Measurements from ENCODE around the gene CABP5. TPM values are rescaled to one million over a fixed set of nuclear protein-coding genes. Genes with fewer than 3 reads are reported as not detected.
"Not testable (repeated sequence)": the region's sequence is repeated elsewhere in the genome, so short reads cannot be mapped to it uniquely, and the experiment has no call there.

Gene CABP5
- total RNA-seq, 1 experiment from 2014 or later = not detected

GRCh38 chr19:48085904-48086864, 42.3 kb upstream of the CABP5 start:
- H3K27ac Mint-ChIP-seq (ENCODE audit: low read depth, unreplicated experiment) = no peak overlapping the region
- peaks cover 5% of the 10 kb centered on the region for H3K4me1 Mint-ChIP-seq (ENCODE audit: insufficient read depth, unreplicated experiment)
- no peaks in the 10 kb centered on the region for H3K9me3 Mint-ChIP-seq (ENCODE audit: unreplicated experiment)
- BruUV-seq (replicated peaks) = no TSS peak
- peaks cover 61% of the 10 kb centered on the region for H3K27me3 Mint-ChIP-seq (ENCODE audit: insufficient read depth, unreplicated experiment)
- H3K4me3 Mint-ChIP-seq (ENCODE audit: unreplicated experiment) = no peak overlapping the region
- no peak for TF ChIP-seq CTCF (IDR thresholded peaks at IDR 0.05; ENCODE audit: unreplicated experiment)
- CTCF ChIA-PET = interaction anchor here (0.6 kb wide), 1 partner anchor 17 kb away, joined by 4 read pairs; no protein-coding TSS in a partner anchor
- POLR2A ChIA-PET = no interaction called here
- H3K36me3 Mint-ChIP-seq (ENCODE audit: insufficient read depth, unreplicated experiment) = no peaks in the 10 kb centered on the region
- intact Hi-C loops (cut with micrococcal nuclease) = no loop called here
- no peak for DNase-seq (ENCODE audit: unreplicated experiment)

GRCh38 chr19:48085076-48085475, 41.2 kb upstream of the CABP5 start:
- POLR2A ChIA-PET = no interaction called here
- H3K4me1 Mint-ChIP-seq (ENCODE audit: insufficient read depth, unreplicated experiment) = peaks cover 2% of the 10 kb centered on the region
- no peak for TF ChIP-seq CTCF (IDR thresholded peaks at IDR 0.05; ENCODE audit: unreplicated experiment)
- intact Hi-C loops (cut with micrococcal nuclease) = no loop called here
- DNase-seq (ENCODE audit: unreplicated experiment) = no peak
- H3K4me3 Mint-ChIP-seq (ENCODE audit: unreplicated experiment) = no peak overlapping the region
- BruUV-seq (replicated peaks) = no TSS peak
- no peaks in the 10 kb centered on the region for H3K36me3 Mint-ChIP-seq (ENCODE audit: insufficient read depth, unreplicated experiment)
- CTCF ChIA-PET = interaction anchor here (1.2 kb wide), 1 partner anchor 16 kb away, joined by 3 read pairs; no protein-coding TSS in a partner anchor
- H3K9me3 Mint-ChIP-seq (ENCODE audit: unreplicated experiment) = no peaks in the 10 kb centered on the region
- H3K27me3 Mint-ChIP-seq (ENCODE audit: insufficient read depth, unreplicated experiment) = peaks cover 61% of the 10 kb centered on the region
- H3K27ac Mint-ChIP-seq (ENCODE audit: low read depth, unreplicated experiment) = no peak overlapping the region

- Mint-ChIP-seq H3K9me3 (ENCODE audit: unreplicated experiment) (no peaks in the 10 kb centered on the region), H3K4me1 (ENCODE audit: insufficient read depth, unreplicated experiment) (no peaks in the 10 kb centered on the region), H3K4me3 (ENCODE audit: unreplicated experiment) (no peak overlapping the region), H3K27ac (ENCODE audit: low read depth, unreplicated experiment) (no peak overlapping the region), H3K27me3 (ENCODE audit: insufficient read depth, unreplicated experiment) (peaks cover 62% of the 10 kb centered on the region), H3K36me3 (ENCODE audit: insufficient read depth, unreplicated experiment) (no peaks in the 10 kb centered on the region)
- DNase-seq (ENCODE audit: unreplicated experiment) = no peak
- no TSS peak for BruUV-seq (replicated peaks)
- POLR2A ChIA-PET = no interaction called here
- intact Hi-C loops (cut with micrococcal nuclease) = no loop called here
- TF ChIP-seq CTCF (IDR thresholded peaks at IDR 0.05; ENCODE audit: unreplicated experiment) = no peak
- CTCF ChIA-PET = no interaction called here
Measured at GRCh38 chr19:48081106-48081505, 37.2 kb upstream of the CABP5 start.

GRCh38 chr19:48070177-48070769, 26.4 kb upstream of the CABP5 start:
- CTCF ChIA-PET = interaction anchor here (0.6 kb wide), 1 partner anchor 21 kb away, joined by 3 read pairs; no protein-coding TSS in a partner anchor
- intact Hi-C loops (cut with micrococcal nuclease); POLR2A ChIA-PET; H3K27ac Mint-ChIP-seq (ENCODE audit: low read depth, unreplicated experiment); BruUV-seq (replicated peaks); H3K36me3 Mint-ChIP-seq (ENCODE audit: insufficient read depth, unreplicated experiment); H3K4me3 Mint-ChIP-seq (ENCODE audit: unreplicated experiment); H3K9me3 Mint-ChIP-seq (ENCODE audit: unreplicated experiment); DNase-seq (ENCODE audit: unreplicated experiment); H3K4me1 Mint-ChIP-seq (ENCODE audit: insufficient read depth, unreplicated experiment): not testable (repeated sequence)
- peaks cover 27% of the 10 kb centered on the region for H3K27me3 Mint-ChIP-seq (ENCODE audit: insufficient read depth, unreplicated experiment)

Measured in MCF 10A (cell line).